GM19043 (cell line): ENCODE data around the gene ABCC3.
"Not testable (repeated sequence)": the region's sequence is repeated elsewhere in the genome, so short reads cannot be mapped to it uniquely, and the experiment has no call there.

Experiments
- ATAC-seq: cut with Tn5 transposase; IDR thresholded peaks from one replicate; pipeline ENCODE4 v1.9.1; 2021; ENCODE audit warnings: low read depth; ENCODE audit not compliant: unreplicated experiment

The ABCC3 gene

GRCh38 chr17:50663812-50664374 is 29.2 kb downstream of the ABCC3 start:
- ATAC-seq, result no peak

- ATAC-seq, result no peak
These were observed 30.2 kb downstream of the ABCC3 start for GRCh38 chr17:50664788-50665458.

DNA sequence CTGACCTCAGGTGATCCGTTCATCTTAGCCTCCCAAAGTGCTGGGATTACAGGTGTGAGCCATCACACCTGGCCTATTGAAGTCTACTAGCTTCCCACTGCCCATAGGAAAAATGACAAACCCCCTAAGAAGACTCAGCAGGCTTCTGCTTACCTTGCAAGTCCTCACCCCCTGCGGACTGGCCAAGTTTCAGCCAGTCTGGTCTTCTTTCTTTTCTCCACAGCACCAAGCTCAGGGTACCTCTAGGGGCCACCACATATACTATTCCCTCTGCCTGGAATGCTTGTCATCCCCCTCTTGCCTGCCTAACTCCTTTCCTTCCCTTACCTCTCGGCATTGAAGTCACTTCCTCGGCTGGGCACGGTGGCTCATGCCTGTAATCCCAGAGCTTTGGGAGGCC is 31.2 kb downstream of the ABCC3 start:
- no peak for ATAC-seq

GRCh38 chr17:50666316-50666715 is 31.6 kb downstream of the ABCC3 start:
- no peak for ATAC-seq

DNA sequence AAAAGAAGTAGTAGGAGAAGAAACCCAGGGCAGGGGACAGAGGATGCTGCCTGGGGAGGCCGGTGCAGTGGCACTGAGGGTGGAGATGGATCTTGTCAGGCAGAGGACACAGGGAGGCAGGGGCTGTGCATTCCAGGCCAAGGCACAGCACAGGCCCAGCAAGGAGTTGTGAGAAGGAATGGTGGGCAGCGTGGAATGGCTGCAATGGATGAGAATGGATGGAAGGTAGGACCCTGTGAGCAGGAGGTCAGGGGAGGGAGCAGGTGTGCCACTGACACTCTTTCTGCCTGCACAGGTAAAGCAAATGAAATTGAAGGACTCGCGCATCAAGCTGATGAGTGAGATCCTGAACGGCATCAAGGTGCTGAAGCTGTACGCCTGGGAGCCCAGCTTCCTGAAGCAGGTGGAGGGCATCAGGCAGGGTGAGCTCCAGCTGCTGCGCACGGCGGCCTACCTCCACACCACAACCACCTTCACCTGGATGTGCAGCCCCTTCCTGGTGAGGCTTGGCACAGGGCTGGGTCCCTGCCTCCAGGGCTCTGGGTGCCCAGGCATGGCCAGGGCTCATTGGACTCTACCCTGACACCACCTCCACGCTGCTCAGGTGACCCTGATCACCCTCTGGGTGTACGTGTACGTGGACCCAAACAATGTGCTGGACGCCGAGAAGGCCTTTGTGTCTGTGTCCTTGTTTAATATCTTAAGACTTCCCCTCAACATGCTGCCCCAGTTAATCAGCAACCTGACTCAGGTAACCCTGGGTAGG is 32.8 kb downstream of the ABCC3 start:
- no peak for ATAC-seq

- no peak for ATAC-seq
These were observed 33.5 kb downstream of the ABCC3 start for GRCh38 chr17:50668025-50668837.

GRCh38 chr17:50668838-50669581 is 34.3 kb downstream of the ABCC3 start:
- no peak for ATAC-seq

DNA sequence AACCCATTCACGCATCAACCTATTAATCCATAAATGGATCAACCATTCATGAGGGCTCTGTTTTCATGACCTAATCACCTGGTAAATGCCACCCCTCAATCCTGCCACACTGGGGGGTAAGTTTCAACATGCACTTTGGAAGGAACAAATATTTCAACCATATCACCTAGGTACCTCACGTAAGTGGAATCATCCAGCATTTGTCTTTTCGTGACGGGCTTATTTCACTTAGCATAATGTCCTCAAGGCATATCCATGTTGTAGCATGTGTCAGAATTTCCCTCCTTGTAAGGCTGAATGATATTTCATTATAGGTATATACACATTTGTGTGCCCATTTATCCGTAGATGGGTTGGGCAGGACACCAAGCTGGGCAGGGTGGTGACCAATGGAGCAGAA is 37.4 kb downstream of the ABCC3 start:
- no peak for ATAC-seq

- no peak for ATAC-seq
These were observed 38.3 kb downstream of the ABCC3 start for GRCh38 chr17:50672831-50673551.

- no peak for ATAC-seq
These were observed 40.5 kb downstream of the ABCC3 start for GRCh38 chr17:50675190-50675589.

DNA sequence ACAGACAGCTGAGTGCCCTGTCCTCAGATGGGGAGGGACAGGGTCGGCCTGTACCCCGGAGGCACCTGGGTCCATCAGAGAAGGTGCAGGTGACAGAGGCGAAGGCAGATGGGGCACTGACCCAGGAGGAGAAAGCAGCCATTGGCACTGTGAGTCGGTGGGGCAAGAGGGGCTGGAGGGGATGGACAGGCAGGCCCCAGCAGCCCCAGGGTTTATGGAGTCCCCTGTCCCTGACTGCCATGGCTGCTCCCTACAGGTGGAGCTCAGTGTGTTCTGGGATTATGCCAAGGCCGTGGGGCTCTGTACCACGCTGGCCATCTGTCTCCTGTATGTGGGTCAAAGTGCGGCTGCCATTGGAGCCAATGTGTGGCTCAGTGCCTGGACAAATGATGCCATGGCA is 40.9 kb downstream of the ABCC3 start:
- no peak for ATAC-seq

- no peak for ATAC-seq
These were observed 41.6 kb downstream of the ABCC3 start for GRCh38 chr17:50676065-50676975.

- ATAC-seq, result no peak
These were observed 43.2 kb downstream of the ABCC3 start for GRCh38 chr17:50677851-50678375.

DNA sequence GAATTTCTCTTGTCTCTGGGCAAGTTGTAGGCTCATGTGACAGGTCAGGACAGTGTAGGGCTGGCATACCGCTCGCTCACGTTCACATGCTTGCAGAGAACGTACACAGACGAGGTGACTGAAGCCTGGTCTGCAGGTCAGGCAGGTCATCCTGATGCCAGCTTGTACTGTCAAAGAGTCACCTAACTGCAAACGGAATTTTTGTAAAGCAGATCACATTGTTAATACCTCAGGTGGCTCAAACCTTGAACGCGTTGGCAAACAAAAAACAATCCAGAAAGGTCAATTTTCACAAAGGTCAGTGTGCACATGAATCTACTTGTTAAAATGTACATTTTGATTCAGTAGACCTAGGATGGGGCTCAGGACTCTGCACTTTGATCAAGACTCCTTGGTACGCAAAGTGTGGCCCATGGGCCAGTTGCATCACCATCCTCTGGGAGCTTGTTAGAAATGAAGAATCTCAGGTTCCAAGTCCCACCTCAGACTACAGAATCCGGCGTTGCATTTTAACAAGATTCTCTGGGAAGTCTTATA is 44.4 kb downstream of the ABCC3 start:
- ATAC-seq, result no peak

DNA sequence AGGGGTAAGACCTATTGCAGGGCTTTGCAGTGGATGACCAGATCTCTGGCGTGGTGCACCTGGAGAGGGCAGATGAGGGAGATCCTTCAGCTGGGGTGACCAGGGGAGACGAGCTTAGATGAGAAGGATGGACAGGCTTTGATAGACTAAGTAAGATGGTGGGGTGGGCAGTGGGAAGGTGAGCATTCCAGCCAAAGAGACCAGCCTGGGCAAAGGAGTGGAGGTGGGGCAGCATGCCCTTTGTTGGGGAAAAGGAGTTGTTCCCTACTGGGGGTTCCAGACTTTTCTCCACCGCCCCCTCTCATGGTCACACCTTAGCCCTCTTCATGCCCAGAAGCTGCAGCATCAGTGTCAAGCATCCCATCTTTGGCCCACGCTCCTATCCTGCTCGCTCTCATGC is 45.4 kb downstream of the ABCC3 start:
- no peak for ATAC-seq

DNA sequence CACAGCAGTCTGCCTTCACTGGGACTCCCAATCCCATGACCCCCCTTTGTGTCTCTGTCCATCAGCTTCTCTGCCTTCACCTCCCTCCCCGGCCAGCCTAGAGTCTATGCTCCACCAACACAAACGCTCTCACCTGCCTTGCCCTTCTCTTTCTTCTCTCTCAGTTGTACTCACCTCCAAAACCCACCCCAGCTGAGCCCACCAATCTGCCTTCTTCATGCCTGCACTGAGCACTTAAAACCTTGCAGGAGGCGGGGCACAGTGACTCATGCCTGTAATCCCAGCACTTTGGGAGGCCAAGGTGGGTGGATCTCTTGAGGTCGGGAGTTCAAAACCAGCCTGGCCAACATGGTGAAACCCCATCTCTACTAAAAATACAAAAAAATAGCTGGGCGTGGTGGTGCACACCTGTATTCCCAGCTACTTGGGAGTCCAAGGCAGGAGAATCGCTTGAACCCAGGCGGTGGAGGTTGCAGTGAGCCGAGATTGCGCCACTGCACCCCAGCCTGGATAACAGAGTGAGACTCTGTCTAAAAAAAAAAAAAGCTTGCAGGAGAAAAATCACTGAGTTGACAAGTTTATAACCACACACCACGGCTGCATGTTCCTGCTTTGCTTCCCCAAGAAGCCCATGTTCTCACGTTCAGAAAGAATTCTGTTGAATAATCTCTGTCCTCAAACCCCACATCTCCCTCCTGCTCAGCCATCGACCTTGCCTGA is 46.0 kb downstream of the ABCC3 start:
- ATAC-seq, result not testable (repeated sequence)
